HepG2 (cell line): ENCODE results near the gene FRMD4A.

Experiments
- CAMTA2 ChIP-seq: sonication (generic); formaldehyde crosslinking; IDR thresholded peaks from 2 replicates; pipeline ENCODE4 v1.4.0; 2020; ENCODE audit warnings: mild to moderate bottlenecking, missing genetic modification reagents, borderline replicate concordance
- CEBPB ChIP-seq: IDR thresholded peaks from 2 replicates; pipeline ENCODE4 v1.6.1; 2011; ENCODE audit warnings: low read depth, low read length, improper control_type of control experiment, borderline replicate concordance
- FOXA1 ChIP-seq, 2 experiments: fragments of 450-650 bp in 1 of 2; sonication (generic) in 1 of 2; formaldehyde crosslinking in 1 of 2; IDR thresholded peaks; 2 replicates each; pipeline versions ENCODE4 v1.4.0 to v1.6.1; 2016 to 2020; ENCODE audit warnings: missing genetic modification reagents in 1 of 2
- MYNN ChIP-seq: sonication (generic); formaldehyde crosslinking; IDR thresholded peaks from 2 replicates; pipeline ENCODE4 v1.4.0; 2020; ENCODE audit warnings: mild to moderate bottlenecking, low read depth, missing genetic modification reagents
- ZBTB8A ChIP-seq: sonication (generic); formaldehyde crosslinking; IDR thresholded peaks from 2 replicates; pipeline ENCODE4 v1.4.0; 2020; ENCODE audit warnings: mild to moderate bottlenecking, low read depth, missing genetic modification reagents, borderline replicate concordance
- ZFP36 ChIP-seq: fragments of 150-350 bp; IDR thresholded peaks from 2 replicates; pipeline ENCODE4 v1.6.1; 2018; ENCODE audit warnings: borderline replicate concordance, low read length, low read depth; ENCODE audit not compliant: partially characterized antibody
- ZNF432 ChIP-seq: sonication (generic); formaldehyde crosslinking; IDR thresholded peaks from 2 replicates; pipeline ENCODE4 v1.5.0; 2020; ENCODE audit warnings: missing genetic modification reagents, mild to moderate bottlenecking, borderline replicate concordance
- ZNF75D ChIP-seq: sonication (generic); formaldehyde crosslinking; IDR thresholded peaks from 2 replicates; pipeline ENCODE4 v1.8.1; 2023; ENCODE audit warnings: missing genetic modification reagents, mild to moderate bottlenecking, borderline replicate concordance

GRCh38 chr10:13649844-13650520 is 680.7 kb downstream of the FRMD4A start:
- TF ChIP-seq CEBPB (no peak), ZBTB8A (CRISPR knock-in tag) (no peak), MYNN (no peak), ZFP36 (no peak), FOXA1 (IDR thresholded peaks at IDR 0.05) (no peak), FOXA1 (CRISPR knock-in tag; IDR thresholded peaks at IDR 0.05) (no peak), CAMTA2 (no peak), ZNF432 (CRISPR knock-in tag) (no peak), ZNF75D (no peak)
